GM19239 (cell line): ENCODE results near the gene SLC16A11.
"Not testable (repeated sequence)": the region's sequence is repeated elsewhere in the genome, so short reads cannot be mapped to it uniquely, and the experiment has no call there.

Experiments used
- DNase-seq: peaks from one replicate; pipeline ENCODE4 v3.0.0; 2011; ENCODE audit warnings: low spot score; ENCODE audit not compliant: insufficient read length
- FAIRE-seq: peaks from 2 replicates; lab custom pipeline; 2011; peaks lifted over from hg19 to GRCh38; lab: Jason Lieb, UNC

Gene SLC16A11

GRCh38 chr17:7060165-7060891, 16.4 kb upstream of the SLC16A11 start:
- FAIRE-seq, result no peak
- no peak for DNase-seq

GRCh38 chr17:7058831-7059447, 15.0 kb upstream of the SLC16A11 start:
- DNase-seq, result no peak
- FAIRE-seq, result no peak

GRCh38 chr17:7056386-7056785, 12.5 kb upstream of the SLC16A11 start:
- no peak for DNase-seq

DNA sequence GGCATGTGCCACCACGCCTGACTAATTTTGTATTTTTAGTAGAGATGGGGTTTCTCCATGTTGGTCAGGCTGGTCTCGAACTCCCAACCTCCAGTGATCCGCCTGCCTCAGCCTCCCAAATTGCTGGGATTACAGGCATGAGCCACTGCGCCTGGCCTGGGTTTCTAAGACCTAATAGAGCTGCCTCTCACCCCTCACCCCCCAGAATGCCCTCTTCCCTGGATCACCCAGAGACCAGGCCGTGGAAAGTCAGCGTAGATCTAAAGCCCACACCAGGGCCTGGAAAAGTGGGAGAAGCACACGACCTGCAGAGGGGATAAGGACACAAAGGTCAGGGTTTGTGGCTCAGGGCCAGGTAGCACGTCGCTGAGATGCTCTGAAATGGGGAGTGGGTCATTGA, 6.7 kb upstream of the SLC16A11 start:
- not testable (repeated sequence) for FAIRE-seq, DNase-seq

More at GRCh38 chr17:7056386-7056785, 12.5 kb upstream of the SLC16A11 start:
- FAIRE-seq, result no peak

DNA sequence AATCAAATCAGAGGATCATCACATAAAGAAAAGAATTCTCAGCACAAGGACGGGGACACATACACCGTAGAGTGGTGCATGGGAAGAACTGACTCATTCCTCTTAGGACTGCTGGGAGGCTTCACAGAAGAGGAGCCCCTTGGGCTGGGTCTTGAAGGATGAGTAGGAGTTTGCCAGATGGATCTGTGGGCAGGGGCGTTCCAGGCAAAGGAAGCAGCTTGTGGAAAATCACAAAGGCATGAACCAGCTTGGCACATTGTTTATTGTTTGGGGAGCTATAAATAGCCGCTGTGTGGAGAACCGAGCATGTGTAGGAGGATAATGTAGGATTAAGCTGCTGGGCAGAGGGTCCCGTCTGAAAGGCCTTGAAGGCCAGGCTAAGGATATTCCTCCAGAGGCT, 5.1 kb upstream of the SLC16A11 start:
- FAIRE-seq (no peak), DNase-seq (no peak)

- no peak for FAIRE-seq
- no peak for DNase-seq
These were observed 3.7 kb upstream of the SLC16A11 start for GRCh38 chr17:7047566-7047965.

DNA sequence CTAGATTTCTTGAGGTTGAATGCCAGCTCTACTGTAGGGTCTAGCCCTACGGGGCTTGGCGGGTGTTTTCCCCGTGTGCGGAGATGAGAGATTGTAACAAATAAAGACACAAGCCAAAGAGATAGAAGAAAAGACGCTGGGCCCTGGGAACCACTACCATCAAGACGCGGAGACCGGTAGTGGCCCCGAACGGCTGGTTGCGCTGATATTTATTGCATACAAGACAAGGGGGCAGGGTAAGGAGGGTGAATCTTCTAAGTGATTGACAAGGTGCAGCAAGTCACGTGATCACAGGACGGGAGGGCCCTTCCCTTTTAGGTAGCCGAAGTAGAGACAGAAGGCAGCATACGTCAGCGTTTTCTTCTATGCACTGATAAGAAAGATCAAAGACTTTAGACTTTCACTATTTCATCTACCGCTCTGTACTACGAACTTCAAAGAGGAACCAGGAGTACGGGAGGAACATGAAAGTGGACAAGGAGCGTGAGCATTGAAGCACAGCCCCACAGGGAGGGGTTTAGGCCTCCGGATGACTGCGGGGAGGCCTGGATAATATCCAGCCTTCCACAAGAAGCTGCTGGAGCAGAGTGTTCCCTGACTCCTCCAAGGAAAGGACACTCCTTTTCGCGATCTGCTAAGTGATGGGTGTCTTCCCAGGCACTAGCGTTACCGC, 3.0 kb upstream of the SLC16A11 start:
- not testable (repeated sequence) for FAIRE-seq, DNase-seq

DNA sequence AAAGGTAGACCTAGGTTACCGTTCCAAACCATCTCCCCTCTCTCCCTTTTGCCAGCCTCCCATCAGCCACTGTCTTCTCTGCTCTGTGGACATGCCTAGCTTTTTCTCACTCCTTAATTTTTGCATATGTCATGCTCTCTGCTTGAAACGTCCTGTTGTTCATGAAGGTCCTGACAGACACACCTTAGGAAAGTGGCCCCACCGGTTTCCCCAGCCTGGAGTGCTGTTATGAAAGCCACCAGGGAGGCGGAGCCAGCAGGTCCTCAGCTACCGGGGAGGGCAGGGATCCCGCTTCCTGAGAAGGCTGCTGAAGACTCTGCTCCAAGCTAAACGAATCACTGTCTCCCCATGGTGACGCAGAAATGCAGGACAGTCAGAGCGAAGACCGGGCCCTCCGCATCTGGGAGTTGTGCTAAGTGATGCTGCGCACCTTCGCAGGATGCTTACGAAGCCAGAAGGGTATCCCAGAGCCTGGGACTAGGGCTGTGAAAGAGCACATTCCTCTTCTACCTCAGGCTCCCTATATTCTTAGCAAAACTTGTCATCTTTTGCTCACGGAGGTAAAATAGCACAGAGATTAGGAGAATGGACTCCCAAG, 2.3 kb upstream of the SLC16A11 start:
- DNase-seq (no peak), FAIRE-seq (peak; percentile 64)

GRCh38 chr17:7045492-7046126, 1.7 kb upstream of the SLC16A11 start:
- FAIRE-seq (peak; percentile 90), DNase-seq (no peak)

DNA sequence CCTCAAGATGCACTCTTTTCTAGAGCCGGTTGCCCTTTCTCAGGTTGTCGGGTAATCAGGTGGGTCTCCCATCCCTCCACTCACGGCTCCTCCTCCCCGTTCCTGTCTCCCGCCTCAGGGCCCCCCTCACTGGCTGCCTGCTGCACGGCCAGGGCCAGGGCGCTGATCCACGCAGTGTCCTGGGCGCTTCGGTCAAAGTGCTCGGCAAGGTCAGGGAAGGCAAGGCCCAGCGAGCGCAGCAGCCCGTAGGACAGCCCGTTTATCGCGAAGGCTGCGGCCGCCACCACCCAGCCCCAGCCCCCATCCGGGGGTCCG, 753 bp downstream of the SLC16A11 start:
- no peak for DNase-seq

DNA sequence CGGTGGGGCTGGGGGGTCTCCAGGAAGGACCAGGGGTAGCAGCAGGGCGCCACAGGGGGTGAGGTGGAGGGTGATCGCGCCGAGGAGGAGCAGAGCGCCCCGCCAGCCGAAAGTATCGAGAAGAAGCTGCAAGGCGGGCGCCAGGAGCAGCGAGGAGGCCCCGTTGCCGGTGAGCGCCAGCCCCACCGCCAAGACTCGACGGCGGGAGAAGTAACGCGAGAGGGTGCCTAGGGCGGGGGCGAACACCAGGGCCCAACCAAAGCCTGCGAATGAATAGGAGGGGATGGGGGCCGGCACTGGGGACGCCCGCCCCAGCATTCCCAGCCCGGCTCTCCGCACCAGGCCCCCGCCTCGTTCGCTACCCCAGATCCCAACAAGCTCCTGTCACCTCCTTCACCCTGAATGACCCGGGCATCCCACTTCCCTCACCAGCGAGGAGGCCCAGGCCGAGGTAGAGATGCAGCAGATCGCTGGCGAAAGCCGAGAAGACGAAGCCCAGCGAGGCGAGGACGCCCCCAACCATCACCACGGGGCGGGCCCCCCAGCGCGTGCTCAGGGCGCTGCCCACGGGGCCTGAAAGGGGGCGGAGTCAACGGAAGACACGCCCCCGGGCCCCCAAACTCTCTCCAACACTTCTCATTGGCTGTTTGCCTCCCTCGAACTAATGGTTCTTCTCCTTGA, 1.3 kb downstream of the SLC16A11 start:
- FAIRE-seq, result no peak

More for the DNA sequence above, 753 bp downstream of the SLC16A11 start:
- FAIRE-seq, result no peak

GRCh38 chr17:7041607-7042500, 2.0 kb downstream of the SLC16A11 start:
- FAIRE-seq (peak; percentile 11), DNase-seq (no peak)

More for the DNA sequence above, 1.3 kb downstream of the SLC16A11 start:
- no peak for DNase-seq

DNA sequence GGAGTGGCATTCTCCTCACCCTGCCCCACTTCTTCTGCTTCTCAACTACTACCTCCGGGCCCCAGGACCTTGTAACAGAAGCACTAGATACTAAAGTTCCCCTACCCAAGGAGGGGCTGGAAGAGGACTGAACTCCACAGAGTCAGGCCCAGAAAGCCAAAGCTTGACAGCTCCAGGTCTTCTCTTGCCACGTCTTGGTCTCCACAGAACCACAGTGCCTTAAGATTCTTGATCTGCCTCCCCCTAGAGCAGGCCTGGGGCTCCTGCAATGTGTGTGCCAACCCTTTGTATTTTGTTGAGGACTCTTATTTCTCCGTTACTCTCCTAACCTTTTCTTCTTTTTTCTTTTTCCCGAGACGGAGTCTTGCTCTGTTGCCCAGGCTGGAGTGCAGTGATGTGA, 4.1 kb downstream of the SLC16A11 start:
- DNase-seq (no peak), FAIRE-seq (no peak)

DNA sequence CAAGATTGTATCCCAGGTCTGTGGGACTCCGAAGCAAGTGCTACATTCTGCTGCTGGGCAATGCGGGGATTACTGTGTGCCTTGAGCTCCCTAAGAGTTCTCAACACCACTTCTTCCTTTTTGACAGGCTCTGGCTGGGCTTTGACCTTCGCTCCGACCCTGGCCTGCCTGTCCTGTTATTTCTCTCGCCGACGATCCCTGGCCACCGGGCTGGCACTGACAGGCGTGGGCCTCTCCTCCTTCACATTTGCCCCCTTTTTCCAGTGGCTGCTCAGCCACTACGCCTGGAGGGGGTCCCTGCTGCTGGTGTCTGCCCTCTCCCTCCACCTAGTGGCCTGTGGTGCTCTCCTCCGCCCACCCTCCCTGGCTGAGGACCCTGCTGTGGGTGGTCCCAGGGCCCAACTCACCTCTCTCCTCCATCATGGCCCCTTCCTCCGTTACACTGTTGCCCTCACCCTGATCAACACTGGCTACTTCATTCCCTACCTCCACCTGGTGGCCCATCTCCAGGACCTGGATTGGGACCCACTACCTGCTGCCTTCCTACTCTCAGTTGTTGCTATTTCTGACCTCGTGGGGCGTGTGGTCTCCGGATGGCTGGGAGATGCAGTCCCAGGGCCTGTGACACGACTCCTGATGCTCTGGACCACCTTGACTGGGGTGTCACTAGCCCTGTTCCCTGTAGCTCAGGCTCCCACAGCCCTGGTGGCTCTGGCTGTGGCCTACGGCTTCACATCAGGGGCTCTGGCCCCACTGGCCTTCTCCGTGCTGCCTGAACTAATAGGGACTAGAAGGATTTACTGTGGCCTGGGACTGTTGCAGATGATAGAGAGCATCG, 5.6 kb downstream of the SLC16A11 start:
- FAIRE-seq, result no peak
- no peak for DNase-seq

DNA sequence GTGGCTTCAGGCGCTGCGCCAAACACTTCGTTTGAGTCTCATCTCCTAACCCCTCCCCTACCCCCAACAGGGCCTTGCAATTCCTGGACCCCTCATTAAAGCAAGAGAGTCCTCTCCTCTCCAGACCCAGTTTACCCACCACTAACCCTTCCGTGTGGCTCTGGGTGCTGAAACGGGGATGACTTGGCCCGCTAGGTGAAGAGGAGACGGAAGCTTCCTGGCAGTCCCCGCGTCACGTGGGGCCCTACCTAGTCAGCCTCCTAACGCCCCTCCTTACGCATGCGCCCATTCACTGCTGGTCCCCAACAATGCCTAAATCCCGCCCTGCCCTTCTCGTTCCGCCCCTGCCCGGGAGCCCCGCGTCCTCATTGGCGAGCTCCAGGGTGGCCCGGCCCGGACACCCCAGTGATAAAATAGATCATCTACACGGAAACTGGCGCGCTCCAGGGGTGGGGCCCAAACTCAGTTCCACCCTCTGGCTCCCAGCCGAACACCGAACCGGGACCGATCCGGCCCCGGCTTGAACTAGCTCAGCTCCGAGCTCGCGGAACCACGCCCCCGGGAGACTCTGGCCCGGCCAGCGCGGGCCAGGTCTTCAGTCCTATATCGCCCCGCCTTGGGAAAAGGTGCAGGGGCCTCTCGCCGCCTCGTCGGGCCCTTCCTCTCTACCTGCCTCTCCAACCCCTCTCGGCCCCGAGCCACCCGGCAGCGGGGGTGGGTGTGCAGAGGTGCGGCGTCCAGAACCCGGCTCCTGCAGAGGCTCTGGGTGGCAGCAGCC, 8.1 kb downstream of the SLC16A11 start, which contains the start of gene SLC16A13:
TSS of gene SLC16A13 (plus strand) at position 425 of the 778 bp plus-strand sequence. CDS start 368 bp downstream, outside the sequence.
- peak; percentile 98 for DNase-seq
- FAIRE-seq, result peak; percentile 99

- no peak for FAIRE-seq
- DNase-seq, result no peak
These were observed 8.8 kb downstream of the SLC16A11 start for GRCh38 chr17:7034955-7035590.

DNA sequence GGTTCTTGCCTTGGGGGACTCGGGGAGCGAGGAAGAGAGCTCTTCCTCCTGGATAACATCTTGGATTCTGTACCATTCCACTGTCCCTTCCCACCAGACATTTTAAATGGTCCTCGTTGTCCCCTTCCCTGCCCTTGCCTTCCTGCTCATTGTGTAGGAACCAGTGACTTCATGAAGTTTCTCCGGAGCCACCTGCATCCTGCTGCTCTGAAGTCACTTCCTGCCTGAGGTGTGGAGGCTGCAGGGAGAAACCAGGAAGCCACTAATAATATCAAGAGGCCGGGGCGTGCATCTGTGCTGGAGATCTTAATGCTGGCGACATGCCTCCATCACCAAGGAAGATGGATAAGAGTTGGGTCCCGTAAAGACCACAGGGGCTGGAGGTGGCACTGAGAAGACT, 14.2 kb downstream of the SLC16A11 start:
- DNase-seq, result no peak

More for the DNA sequence above, 14.2 kb downstream of the SLC16A11 start:
- no peak for FAIRE-seq
